HEK293T (cell line): Measurements from ENCODE around the gene ANO2.

Experiments
- ARNT ChIP-seq: fragments of 450-650 bp; IDR thresholded peaks from 2 replicates; pipeline ENCODE4 v1.6.1; 2017; ENCODE audit warnings: mild to moderate bottlenecking
- BHLHE40 ChIP-seq: fragments of 450-650 bp; IDR thresholded peaks from 2 replicates; pipeline ENCODE4 v1.6.1; 2016; ENCODE audit warnings: mild to moderate bottlenecking, moderate library complexity, borderline replicate concordance
- ELF4 ChIP-seq: fragments of 450-650 bp; IDR thresholded peaks from 2 replicates; pipeline ENCODE4 v1.6.1; 2017; ENCODE audit warnings: antibody characterized with exemption
- FOXA1 ChIP-seq: fragments of 450-650 bp; IDR thresholded peaks from 2 replicates; pipeline ENCODE4 v1.6.1; 2016; ENCODE audit warnings: mild to moderate bottlenecking
- FOXK2 ChIP-seq: fragments of 450-650 bp; IDR thresholded peaks from 2 replicates; pipeline ENCODE4 v1.6.1; 2016; ENCODE audit warnings: mild to moderate bottlenecking
- FOXM1 ChIP-seq: fragments of 450-650 bp; IDR thresholded peaks from 2 replicates; pipeline ENCODE4 v1.6.1; 2017; ENCODE audit warnings: mild to moderate bottlenecking, borderline replicate concordance
- HDGF ChIP-seq: fragments of 450-650 bp; IDR thresholded peaks from 2 replicates; pipeline ENCODE4 v1.6.1; 2017; ENCODE audit warnings: antibody characterized with exemption, borderline replicate concordance
- LEF1 ChIP-seq: fragments of 450-650 bp; IDR thresholded peaks from 2 replicates; pipeline ENCODE4 v1.6.1; 2017; ENCODE audit warnings: mild to moderate bottlenecking, borderline replicate concordance
- NFRKB ChIP-seq: fragments of 450-650 bp; IDR thresholded peaks from 2 replicates; pipeline ENCODE4 v1.6.1; 2016; ENCODE audit warnings: mild to moderate bottlenecking, moderate library complexity
- PKNOX1 ChIP-seq: fragments of 450-650 bp; IDR thresholded peaks from 2 replicates; pipeline ENCODE4 v1.6.1; 2016
- SP1 ChIP-seq: fragments of 450-650 bp; IDR thresholded peaks from 2 replicates; pipeline ENCODE4 v1.6.1; 2017
- SUZ12 ChIP-seq: fragments of 450-650 bp; IDR thresholded peaks from 2 replicates; pipeline ENCODE4 v1.6.1; 2016; ENCODE audit warnings: mild to moderate bottlenecking
- TARDBP ChIP-seq: fragments of 450-650 bp; IDR thresholded peaks from 2 replicates; pipeline ENCODE4 v1.6.1; 2016
- ZNF384 ChIP-seq: fragments of 450-650 bp; IDR thresholded peaks from 2 replicates; pipeline ENCODE4 v1.6.1; 2016

- TF ChIP-seq NFRKB (no peak), SUZ12 (no peak), BHLHE40 (no peak), TARDBP (no peak), FOXA1 (no peak), FOXM1 (no peak), PKNOX1 (no peak), ARNT (no peak), SP1 (no peak), ELF4 (no peak), ZNF384 (no peak), FOXK2 (no peak), LEF1 (no peak), HDGF (no peak)
These were observed 312.0 kb downstream of the ANO2 start for GRCh38 chr12:5633106-5633505.
